Heart left ventricle (tissue), 16 donors: ENCODE measurements around the gene H2AZ1. TPM values are rescaled to one million over a fixed set of nuclear protein-coding genes. Genes with fewer than 3 reads are reported as not detected.

Source experiments
- ATAC-seq, 4 donors: fragments of 200-7000 bp; cut with Tn5 transposase; one replicate each; pipeline ENCODE4 v1.9.1; 2020 to 2022; ENCODE audit warnings: moderate library complexity in 4 of 4, mild to moderate bottlenecking in 3 of 4, moderate number of reproducible peaks in 1 of 4
- DNase-seq, 5 donors: peaks; one replicate each; pipeline ENCODE4 v3.0.0-alpha.2; 2020
- H3K27ac ChIP-seq, 12 donors: fragments of 200-600 bp; sonication (generic) in 4 of 12; one replicate each; pipeline versions ENCODE4 v1.5.0 to v1.8.0; 2016 to 2022; ENCODE audit warnings: mild to moderate bottlenecking in 2 of 12
- H3K27me3 ChIP-seq, 9 donors: fragments of 200-600 bp; sonication (generic) in 2 of 9; one replicate each; pipeline versions ENCODE4 v1.5.1 to v1.8.0; 2016 to 2022; ENCODE audit warnings: mild to moderate bottlenecking in 3 of 9
- H3K36me3 ChIP-seq, 9 donors: fragments of 200-600 bp; sonication (generic) in 2 of 9; one replicate each; pipeline versions ENCODE4 v1.5.0 to v1.8.0; 2018 to 2022; ENCODE audit warnings: mild to moderate bottlenecking in 2 of 9
- H3K4me1 ChIP-seq, 12 donors: fragments of 200-600 bp; sonication (generic) in 4 of 12; one replicate each; pipeline versions ENCODE4 v1.5.0 to v1.8.0; 2016 to 2022; ENCODE audit warnings: mild to moderate bottlenecking in 3 of 12
- H3K4me3 ChIP-seq, 12 donors: fragments of 200-600 bp; sonication (generic) in 4 of 12; one replicate each; pipeline versions ENCODE4 v1.5.0 to v1.8.0; 2017 to 2022; ENCODE audit warnings: mild to moderate bottlenecking in 9 of 12, moderate library complexity in 4 of 12
- H3K9me3 ChIP-seq, 12 donors: fragments of 200-600 bp; sonication (generic) in 4 of 12; one replicate each; pipeline versions ENCODE4 v1.5.0 to v1.8.0; 2016 to 2022; ENCODE audit warnings: mild to moderate bottlenecking in 1 of 12
- POLR2A ChIP-seq, 2 donors: fragments of 450-650 bp; IDR thresholded peaks; one replicate each; pipeline ENCODE4 v1.6.1; 2017; ENCODE audit warnings: antibody characterized with exemption in 2 of 2, mild to moderate bottlenecking in 2 of 2, moderate library complexity in 2 of 2
- WGBS, 4 donors: extraction: QIAGEN DNeasy Blood & Tissue Kit in 2 of 4; methylation state at CpG; one replicate each; pipeline versions ENCODE4 v1.1.5 to v1.1.7; 2013 to 2018; 5-methylcytosine and 5-hydroxymethylcytosine counted together
- intact Hi-C, 10 donors: fragments of 100-400 bp; cut with DNase I; formaldehyde crosslinking; loops; one replicate each; pipeline versions ENCODE4 v1.11.1 to v1.14.2; 2022
- long read RNA-seq, 3 donors: library from polyadenylated mRNA; unstranded; transcript quantifications; one replicate each; pipeline ENCODE4 v2.0.0, GENCODE V29; 2020 to 2021
- polyA plus RNA-seq, 2 donors: library from polyadenylated mRNA; stranded (reverse); fragments of 200-250 nt; gene quantifications; one replicate each; pipeline ENCODE4 v1.2.3, GENCODE V29; 2013
- total RNA-seq, 9 donors: library from RNA; depleted of rRNA in 2 of 9; stranded (reverse); fragments of >200 nt in 2 of 9; fragmentation: NEBNext Ultra II Directional in 3 of 9; extraction: Animal tissue kit (Norgen Biotek cat#: 25700) in 3 of 9; gene quantifications; one replicate each; pipeline versions ENCODE4 v1.1.0 to v1.2.4, GENCODE V29; 2016 to 2023
- TF ChIP-seq, protein P1 (sequence below), 12 donors: fragments of 200-600 bp; sonication (generic) in 4 of 12; IDR thresholded peaks; one replicate each; pipeline versions ENCODE4 v1.5.0 to v1.8.0; 2018 to 2022; ENCODE audit warnings: antibody characterized with exemption in 12 of 12, mild to moderate bottlenecking in 5 of 12
- donor health status: ischemic (EF 13 %, LVEDD 7.1; RV severe dilation, severe dysfunction).
- donor health status: healthy with polysubstance abuse.
- donor health status: DM: no; HTN: yes; CAD: no.
- donor health status: DM: no; HTN: no; CAD: no.
- donor health status: ischemic (EF 25% LVEDD 6.9; RV normal size, moderate dysfunction).
- donor health status: ischemic (EF 25% LVEDD 5.7; RV mildly dilated, moderate dysfunction).
- donor health status: healthy.
- donor health status: DM: yes; HTN: yes; CAD: no.
- donor health status: ischemic (EF 35%, LVEDD 5.7; RV mildly dilated, moderate dysfunction).
- donor health status: nonischemic (EF 11% LVEDD 7.7; RV severe dilation, severe dysfunction).
- donor health status: DM: yes; HTN: yes; CAD: no.
- donor health status: PGD.
- donor health status: ischemic (EF 29% LVEDD 5.4; RV normal size, mild dysfunction).
- donor health status: nonischemic (EF 23%, LVEDD 6.1; RV moderate dilation, normal function).

The H2AZ1 gene
- total RNA-seq: 100 to 1,000 TPM in 3 of 9 donors, 10 to 100 TPM in 6; 41.1 to 160 (median 81.9) TPM
- polyA plus RNA-seq: 100 to 1,000 TPM in 1 of 2 donors, 10 to 100 TPM in 1; 57.3 to 255 TPM
- long read RNA-seq, donor 1, transcript H2AFZ-201 (5 exons, 979 nt): major isoform, 36 of 42 reads
- long read RNA-seq, donor 1, partial matches to known transcripts: 2 of 42 reads
- long read RNA-seq, donor 1, other reads (novel, unspliced or antisense): 1 of 42 reads
- long read RNA-seq, donor 2, transcript H2AFZ-201 (5 exons, 979 nt): major isoform, 101 of 108 reads
- long read RNA-seq, donor 2, partial matches to known transcripts: 1 of 108 reads
- long read RNA-seq, donor 2, other reads (novel, unspliced or antisense): 4 of 108 reads
- long read RNA-seq, donor 3, transcript H2AFZ-201 (5 exons, 979 nt): major isoform, 51 of 53 reads
- long read RNA-seq, donor 3, partial matches to known transcripts: 1 of 53 reads
- long read RNA-seq, donor 3, other reads (novel, unspliced or antisense): 1 of 53 reads

DNA sequence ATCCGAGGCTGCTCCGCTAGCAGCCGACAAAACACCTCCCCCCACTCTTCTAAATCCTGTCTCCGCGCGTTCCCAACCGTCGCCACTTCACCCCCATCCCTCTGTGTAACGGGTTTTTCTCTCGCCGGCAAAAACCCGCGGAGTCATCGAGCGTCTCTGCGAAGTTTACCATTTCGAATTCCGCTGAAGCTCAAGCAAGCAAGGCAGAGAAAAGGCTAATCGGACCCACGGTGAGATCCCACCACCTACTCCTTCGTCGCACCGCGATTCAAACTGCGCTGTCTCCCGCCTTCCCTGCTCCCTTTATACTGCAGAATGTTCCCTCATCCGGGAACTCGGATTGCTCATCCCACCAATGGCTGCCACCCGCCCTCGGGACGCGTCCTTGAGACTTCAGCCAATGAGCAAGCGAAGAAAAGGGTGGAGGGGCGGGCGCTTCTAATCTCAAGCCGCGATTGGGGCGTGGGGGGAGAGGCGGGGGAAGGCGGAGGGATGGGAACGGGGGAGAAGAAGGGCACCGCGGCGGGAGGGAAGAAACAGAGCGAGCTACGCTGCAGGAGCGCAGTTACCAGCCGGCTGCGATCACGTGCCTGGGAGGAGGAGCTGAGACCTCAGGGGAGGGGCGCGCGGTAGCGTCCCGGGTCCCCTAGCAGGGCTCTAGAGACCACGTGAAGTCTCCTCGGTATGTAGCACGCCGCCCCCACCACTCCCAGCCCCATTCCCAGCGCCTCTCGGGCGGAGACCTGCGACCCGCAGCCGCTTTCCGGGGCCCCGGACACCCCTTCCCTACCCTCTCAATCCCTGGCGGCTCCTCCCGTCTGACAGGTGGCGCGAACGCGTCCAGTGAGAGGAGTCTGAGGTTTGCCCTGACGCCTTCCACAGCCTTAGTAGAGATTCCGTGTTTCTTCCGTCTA, at the start of gene H2AZ1:
H2AZ1 (minus strand) TSS at position 277 of the 914 bp plus-strand sequence; CDS start at position 172, 105 bp downstream.
- H3K36me3 ChIP-seq: peaks cover 0 to 10% (median 0%) of the 10 kb centered on the region in 9 donors
- WGBS, 4 donors: 0 to 1% (median 1%) methylated on average over 72 to 76 of the region's 76 CpGs
- peak within 1 kb of the TSS; percentile 68 to 97 (median 85) for H3K4me3 ChIP-seq
- H3K27me3 ChIP-seq: no peaks in the 10 kb centered on the region
- peak within 1 kb of the TSS; percentile 31 to 96 (median 88) for H3K27ac ChIP-seq
- peaks cover 0 to 37% (median 25%) of the 10 kb centered on the region in 12 donors for H3K4me1 ChIP-seq
- DNase-seq (peak; percentile 99 to 100 (median 99)), ATAC-seq (peak; percentile 92 to 96 (median 94))
- TF ChIP-seq, protein P1, sequence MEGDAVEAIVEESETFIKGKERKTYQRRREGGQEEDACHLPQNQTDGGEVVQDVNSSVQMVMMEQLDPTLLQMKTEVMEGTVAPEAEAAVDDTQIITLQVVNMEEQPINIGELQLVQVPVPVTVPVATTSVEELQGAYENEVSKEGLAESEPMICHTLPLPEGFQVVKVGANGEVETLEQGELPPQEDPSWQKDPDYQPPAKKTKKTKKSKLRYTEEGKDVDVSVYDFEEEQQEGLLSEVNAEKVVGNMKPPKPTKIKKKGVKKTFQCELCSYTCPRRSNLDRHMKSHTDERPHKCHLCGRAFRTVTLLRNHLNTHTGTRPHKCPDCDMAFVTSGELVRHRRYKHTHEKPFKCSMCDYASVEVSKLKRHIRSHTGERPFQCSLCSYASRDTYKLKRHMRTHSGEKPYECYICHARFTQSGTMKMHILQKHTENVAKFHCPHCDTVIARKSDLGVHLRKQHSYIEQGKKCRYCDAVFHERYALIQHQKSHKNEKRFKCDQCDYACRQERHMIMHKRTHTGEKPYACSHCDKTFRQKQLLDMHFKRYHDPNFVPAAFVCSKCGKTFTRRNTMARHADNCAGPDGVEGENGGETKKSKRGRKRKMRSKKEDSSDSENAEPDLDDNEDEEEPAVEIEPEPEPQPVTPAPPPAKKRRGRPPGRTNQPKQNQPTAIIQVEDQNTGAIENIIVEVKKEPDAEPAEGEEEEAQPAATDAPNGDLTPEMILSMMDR (IDR thresholded peaks at IDR 0.05): peak in 1 of 12 donors; percentile 11
- peak; percentile 69 to 92 for TF ChIP-seq POLR2A (IDR thresholded peaks at IDR 0.05)
- intact Hi-C loops: loop anchor here (1.0 to 10.0 kb wide), 13 partner anchors 53 to 388 kb away; partner anchors contain the start of genes LAMTOR3 (in 6 of the 10), TRMT10A (in 6 of the 10) and DAPP1 (in 3 of the 10)
- H3K9me3 ChIP-seq: no peaks in the 10 kb centered on the region

DNA sequence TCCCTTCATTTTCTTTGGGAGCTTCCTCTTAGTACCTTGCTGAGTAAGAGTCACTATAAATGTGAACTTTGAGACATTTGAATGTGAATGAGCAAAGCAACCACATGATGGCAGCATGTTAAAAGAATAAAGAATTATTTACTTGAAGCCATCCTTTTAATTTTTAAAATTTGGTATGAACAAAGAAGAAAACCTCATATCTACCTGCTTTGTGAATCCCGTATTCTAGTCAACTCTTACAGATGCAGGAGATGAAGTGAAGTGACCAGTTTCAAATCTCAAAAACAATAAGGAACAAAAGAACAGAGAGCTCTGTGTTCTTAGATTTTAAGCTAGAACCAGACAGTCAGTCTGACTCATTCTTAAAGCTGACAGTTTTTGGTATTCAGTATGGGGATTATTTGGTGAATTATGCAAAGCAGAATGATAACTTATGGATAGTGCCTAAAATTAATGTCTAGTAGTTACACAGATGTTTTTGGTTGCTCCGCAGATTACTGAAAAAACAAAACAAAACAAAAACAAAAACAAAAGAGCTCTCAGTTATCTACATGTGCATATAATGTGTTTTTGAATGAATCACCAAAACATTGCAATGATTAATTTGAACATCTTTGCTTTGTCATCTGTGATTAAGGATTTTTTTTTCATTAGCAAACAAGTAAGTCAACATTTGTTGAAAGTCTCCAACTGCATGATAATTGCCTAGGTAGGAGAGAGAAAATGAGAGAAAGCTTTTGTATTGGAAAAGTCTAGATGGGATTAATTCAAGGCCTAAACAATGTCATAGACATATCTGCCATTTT, 48.2 kb upstream of the H2AZ1 start:
- 56 to 71% (median 66%) methylated on average over 2 of the region's 2 CpGs for WGBS, 4 donors
- Histone ChIP-seq H3K27ac (no peak overlapping the region), H3K27me3 (no peaks in the 10 kb centered on the region), H3K9me3 (peaks cover 0 to 3% (median 0%) of the 10 kb centered on the region in 12 donors), H3K4me3 (no peak overlapping the region), H3K36me3 (no peaks in the 10 kb centered on the region), H3K4me1 (no peaks in the 10 kb centered on the region)
- ATAC-seq: no peak
- DNase-seq: no peak
- TF ChIP-seq, protein P1 (IDR thresholded peaks at IDR 0.05): peak in 8 of 12 donors; percentile 0 to 46 (median 34)
- no peak for TF ChIP-seq POLR2A (IDR thresholded peaks at IDR 0.05)
- intact Hi-C loops: loop anchor here in 1 of 10 donors (10.0 kb wide), 1 partner anchor 97 kb away; no protein-coding TSS in a partner anchor

DNA sequence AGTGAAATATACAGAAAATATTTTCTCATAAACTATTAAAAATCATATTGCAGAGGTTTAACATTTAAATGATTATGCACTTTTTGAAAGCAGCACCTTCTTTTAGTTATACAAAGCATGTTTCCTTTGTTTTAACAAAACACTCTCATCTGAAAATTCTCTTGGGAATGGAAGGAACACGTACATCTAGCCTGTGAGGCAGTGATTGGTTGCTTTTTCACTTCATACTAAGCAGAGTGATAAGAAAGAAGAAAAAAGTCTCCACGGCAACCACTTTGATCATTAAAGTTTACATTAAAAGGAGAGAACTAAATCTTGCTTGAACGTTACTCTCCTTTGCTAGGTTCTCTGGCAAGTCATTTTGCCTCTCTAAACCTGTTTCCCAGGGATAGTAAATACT, 41.7 kb upstream of the H2AZ1 start:
- TF ChIP-seq, protein P1 (IDR thresholded peaks at IDR 0.05): no peak
- no peak for TF ChIP-seq POLR2A (IDR thresholded peaks at IDR 0.05)
- no peaks in the 10 kb centered on the region for H3K27me3 ChIP-seq
- no peak overlapping the region for H3K27ac ChIP-seq
- H3K4me1 ChIP-seq: peaks cover 0 to 3% (median 0%) of the 10 kb centered on the region in 12 donors
- DNase-seq (no peak), ATAC-seq (no peak)
- 37 to 46% (median 40%) methylated on average over 3 of the region's 3 CpGs for WGBS, 4 donors
- intact Hi-C loops: loop anchor here in 1 of 10 donors (10.0 kb wide), 1 partner anchor 103 kb away; no protein-coding TSS in a partner anchor
- no peaks in the 10 kb centered on the region for H3K36me3 ChIP-seq
- no peak overlapping the region for H3K4me3 ChIP-seq
- H3K9me3 ChIP-seq: no peaks in the 10 kb centered on the region
